Skeletal muscle cell (primary cell): ENCODE results near the gene NT5C1B.

Source experiments
- DNase-seq: peaks from one replicate; pipeline ENCODE4 v3.0.0-alpha.2; 2010; ENCODE audit warnings: low read depth
- H3K4me3 ChIP-seq: 2 replicates; pipeline ENCODE4 v1.5.1; 2011; ENCODE audit warnings: low read depth, mild to moderate bottlenecking, control low read depth, low read length, moderate library complexity

The NT5C1B gene

DNA sequence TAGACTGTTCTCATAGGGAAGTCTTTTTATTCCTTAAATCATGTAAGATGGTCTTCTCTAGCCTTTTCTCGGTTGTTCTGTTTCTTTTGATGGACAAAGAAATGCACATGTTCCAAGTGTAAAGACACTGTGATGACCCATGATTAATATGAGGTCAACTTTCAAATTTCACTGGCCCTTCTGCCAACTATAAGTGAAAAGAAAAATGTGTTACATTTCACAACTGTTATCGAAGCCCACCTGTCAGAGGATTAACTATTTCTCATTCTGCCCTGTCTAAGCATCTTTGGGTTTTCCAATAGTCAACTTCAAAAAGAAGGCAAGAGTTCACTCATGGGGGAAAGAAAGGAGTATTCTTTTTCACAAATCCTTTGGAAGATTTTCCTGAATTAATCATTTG lies 32.2 kb downstream of the NT5C1B start:
- no peak for DNase-seq

GRCh38 chr2:18552351-18553077 lies 36.9 kb downstream of the NT5C1B start:
- H3K4me3 ChIP-seq = no peak overlapping the region
- DNase-seq = no peak

More for the DNA sequence above, 32.2 kb downstream of the NT5C1B start:
- H3K4me3 ChIP-seq = no peak overlapping the region

- H3K4me3 ChIP-seq = no peak overlapping the region
- DNase-seq = no peak
Observed at GRCh38 chr2:18551623-18552022, 37.7 kb downstream of the NT5C1B start.

DNA sequence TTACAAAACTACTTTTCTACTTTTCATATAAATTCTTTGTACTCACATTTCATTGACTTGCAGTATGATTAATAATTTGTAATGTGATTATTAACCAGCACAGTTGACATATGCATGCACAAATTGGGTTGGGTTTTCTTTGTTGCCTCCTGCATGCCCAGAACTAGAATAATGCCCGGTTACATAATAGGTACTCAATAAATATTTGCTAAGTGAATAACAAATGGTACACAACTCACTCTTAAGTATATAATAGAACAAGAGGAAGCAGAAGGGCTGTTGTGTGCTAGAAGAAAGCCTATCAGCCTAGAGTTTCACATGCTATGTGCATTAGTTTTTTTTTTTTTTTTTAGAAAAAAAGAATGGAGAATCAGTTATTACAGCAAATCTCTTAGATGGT lies 38.2 kb downstream of the NT5C1B start:
- no peak overlapping the region for H3K4me3 ChIP-seq
- DNase-seq = no peak

DNA sequence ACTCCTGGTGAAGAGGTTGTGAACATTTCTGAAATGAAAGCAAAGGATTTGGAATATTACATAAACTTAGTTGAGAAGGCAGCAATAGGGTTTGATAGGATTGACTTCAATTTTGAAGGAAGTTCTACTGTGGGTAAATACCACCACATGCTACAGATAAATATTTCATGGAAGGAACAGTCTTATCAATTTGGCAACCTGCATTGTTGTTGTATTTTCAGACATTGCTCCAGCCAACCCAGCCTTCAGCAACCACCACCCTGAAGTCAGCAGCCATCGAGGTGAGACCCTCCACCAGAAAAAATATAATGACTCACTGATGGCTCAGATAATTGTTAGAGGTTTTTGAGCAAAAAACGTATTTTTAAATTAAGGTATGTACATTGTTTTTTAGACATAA lies 38.9 kb downstream of the NT5C1B start:
- no peak overlapping the region for H3K4me3 ChIP-seq
- no peak for DNase-seq

- no peak for DNase-seq
- H3K4me3 ChIP-seq = no peak overlapping the region
Observed at GRCh38 chr2:18549083-18549482, 40.3 kb downstream of the NT5C1B start.

DNA sequence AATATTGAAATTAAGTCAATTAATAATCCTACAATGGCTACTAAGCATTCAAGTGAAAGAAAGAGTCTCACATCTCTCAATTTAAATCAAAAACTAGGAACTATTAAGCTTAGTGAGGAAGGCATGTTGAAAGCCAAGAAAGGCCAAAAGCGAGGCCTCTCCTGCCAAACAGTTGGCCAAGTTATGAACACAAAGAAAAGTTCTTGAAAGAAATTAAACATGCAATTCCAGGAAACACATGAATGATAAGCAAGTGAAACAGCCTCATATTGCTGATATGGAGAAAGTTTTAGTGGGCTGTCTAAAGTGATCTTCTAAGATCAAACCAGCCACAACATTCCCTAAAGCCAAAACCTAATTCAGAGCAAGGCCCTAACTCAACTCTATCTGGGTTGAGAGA lies 40.7 kb downstream of the NT5C1B start:
- no peak overlapping the region for H3K4me3 ChIP-seq
- DNase-seq = no peak

DNA sequence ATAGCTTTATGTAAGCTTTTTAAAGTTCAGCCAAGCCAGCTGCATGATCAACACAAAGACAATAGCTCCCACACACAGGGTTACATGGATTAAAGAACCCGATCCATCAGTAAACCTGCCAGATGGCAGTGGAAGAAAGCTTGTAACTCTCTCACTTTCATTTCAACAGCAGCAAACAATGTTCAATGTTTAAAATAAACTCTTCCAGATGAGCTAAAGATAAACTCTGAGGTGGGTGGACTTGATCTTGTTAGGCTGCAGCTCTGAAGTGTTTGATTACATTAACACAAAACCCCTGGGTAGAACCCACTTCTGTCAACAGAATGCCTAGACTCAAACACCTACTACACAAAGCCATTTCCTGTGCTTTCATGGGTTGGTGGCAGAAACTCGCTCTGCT lies 42.8 kb downstream of the NT5C1B start:
- no peak for DNase-seq
- no peak overlapping the region for H3K4me3 ChIP-seq

DNA sequence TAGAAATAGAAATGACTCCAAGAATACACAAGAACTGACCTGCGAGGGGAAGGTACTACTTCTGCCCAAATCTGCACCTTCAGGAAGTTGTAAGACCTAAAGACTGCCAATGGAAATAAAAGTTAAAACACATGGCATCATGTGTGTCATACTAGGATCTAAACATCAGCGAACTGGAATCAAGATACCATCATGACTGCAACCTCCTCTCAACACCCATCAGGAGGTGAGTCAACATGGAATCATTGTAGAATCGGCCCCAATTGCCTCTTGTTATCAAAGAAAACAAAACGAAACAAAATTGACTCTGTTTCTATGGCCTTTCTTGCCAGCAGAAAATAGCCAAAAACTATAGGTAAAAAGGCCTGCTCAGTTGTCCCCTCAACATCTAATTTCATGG lies 44.0 kb downstream of the NT5C1B start:
- H3K4me3 ChIP-seq = no peak overlapping the region
- no peak for DNase-seq

GRCh38 chr2:18544171-18544570 lies 45.2 kb downstream of the NT5C1B start:
- no peak for DNase-seq
- no peak overlapping the region for H3K4me3 ChIP-seq

GRCh38 chr2:18540872-18541271 lies 48.5 kb downstream of the NT5C1B start:
- no peak for DNase-seq
- H3K4me3 ChIP-seq = no peak overlapping the region

- no peak for DNase-seq
- no peak overlapping the region for H3K4me3 ChIP-seq
Observed at GRCh38 chr2:18536697-18537096, 52.7 kb downstream of the NT5C1B start.

GRCh38 chr2:18536100-18536499 lies 53.3 kb downstream of the NT5C1B start:
- DNase-seq = peak; percentile 34
- no peak overlapping the region for H3K4me3 ChIP-seq

- no peak overlapping the region for H3K4me3 ChIP-seq
- no peak for DNase-seq
Observed at GRCh38 chr2:18531194-18531593, 58.2 kb downstream of the NT5C1B start.

GRCh38 chr2:18527822-18528221 lies 61.5 kb downstream of the NT5C1B start:
- H3K4me3 ChIP-seq = no peak overlapping the region

GRCh38 chr2:18527326-18527725 lies 62.0 kb downstream of the NT5C1B start:
- no peak overlapping the region for H3K4me3 ChIP-seq
- no peak for DNase-seq

More at GRCh38 chr2:18527822-18528221, 61.5 kb downstream of the NT5C1B start:
- DNase-seq = no peak

- H3K4me3 ChIP-seq = no peak overlapping the region
- no peak for DNase-seq
Observed at GRCh38 chr2:18526429-18526828, 62.9 kb downstream of the NT5C1B start.

- no peak for DNase-seq
- H3K4me3 ChIP-seq = no peak overlapping the region
Observed at GRCh38 chr2:18525852-18526251, 63.5 kb downstream of the NT5C1B start.

- DNase-seq = no peak
- H3K4me3 ChIP-seq = no peak overlapping the region
Observed at GRCh38 chr2:18525236-18525635, 64.1 kb downstream of the NT5C1B start.

GRCh38 chr2:18522484-18523146 lies 66.8 kb downstream of the NT5C1B start:
- DNase-seq = no peak

More at GRCh38 chr2:18522484-18523146, 66.8 kb downstream of the NT5C1B start:
- H3K4me3 ChIP-seq = no peak overlapping the region
